ENCODE data around the gene DHRS12.

Gene DHRS12

DNA sequence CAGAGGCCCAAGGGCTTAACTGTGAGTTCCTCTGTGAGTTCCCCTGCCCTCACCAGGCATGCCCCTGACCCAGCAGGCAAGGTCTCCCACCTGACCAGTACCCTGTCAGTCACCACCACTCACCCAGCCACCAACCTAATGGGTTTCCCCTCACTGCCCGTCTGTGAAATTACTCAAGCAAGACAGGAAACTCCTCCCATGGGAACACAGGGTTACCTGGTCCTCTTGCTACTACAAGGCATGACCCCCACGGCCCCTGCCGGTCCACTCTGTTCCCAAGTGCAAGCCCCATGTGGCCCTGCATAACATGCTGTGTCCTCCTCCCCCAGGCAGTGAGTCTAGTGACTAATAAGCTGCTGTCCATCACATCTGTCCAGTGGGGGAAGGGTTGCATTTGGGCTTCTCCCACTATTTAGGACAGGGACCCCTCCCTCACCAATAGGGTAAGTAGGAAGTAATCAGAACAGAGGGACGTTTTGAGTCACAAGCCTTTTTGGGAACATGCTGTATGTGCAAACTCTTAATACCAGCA is 8.0 kb upstream of the DHRS12 start:
- no peak for DNase-seq (ENCODE audit: low read depth in 4 of 4, low spot score in 1 of 4)

GRCh38 chr13:51811046-51811445 is 7.1 kb upstream of the DHRS12 start:
- no peak for DNase-seq (ENCODE audit: low read depth in 4 of 4, low spot score in 1 of 4)

DNA sequence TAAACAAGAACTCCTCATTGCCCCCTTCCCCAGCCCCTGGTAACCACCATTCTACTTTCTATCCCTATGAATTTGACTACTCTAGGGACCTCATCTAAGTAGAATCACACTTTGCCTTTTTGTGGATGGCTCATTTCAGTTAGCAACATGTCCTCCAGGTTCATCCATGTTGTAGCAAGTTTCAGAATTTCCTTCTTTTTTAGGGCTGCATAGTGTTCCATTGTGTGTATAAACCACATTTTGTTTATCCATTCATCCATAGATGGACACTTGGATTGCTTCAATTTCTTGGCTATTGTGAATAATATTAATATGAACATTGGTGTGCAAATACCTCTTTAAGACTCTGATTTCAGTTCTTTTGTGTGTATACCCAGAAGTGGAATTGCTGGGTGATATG is 4.8 kb upstream of the DHRS12 start:
- DNase-seq (ENCODE audit: low read depth in 4 of 4, low spot score in 1 of 4), result no peak

DNA sequence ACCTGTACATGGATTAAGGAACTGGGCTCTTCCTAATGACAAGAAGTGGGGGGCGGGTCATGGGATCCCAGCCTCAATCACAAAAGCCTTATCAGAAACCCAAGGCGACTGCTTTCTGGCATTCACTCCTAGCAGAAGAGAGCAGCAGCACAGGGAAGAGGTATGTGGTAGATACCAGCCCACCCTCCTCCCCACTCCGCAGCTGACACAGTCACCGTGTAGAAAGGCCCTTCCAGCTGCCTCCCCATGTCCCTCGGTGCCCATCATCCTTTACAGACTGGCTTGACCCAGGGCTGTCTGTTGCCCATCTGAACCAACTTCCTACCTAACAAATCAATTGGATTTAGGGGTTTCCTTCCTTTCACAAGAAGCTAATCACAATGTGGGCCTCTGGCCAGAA is 3.1 kb upstream of the DHRS12 start:
- no peak for DNase-seq (ENCODE audit: low read depth in 4 of 4, low spot score in 1 of 4)

DNA sequence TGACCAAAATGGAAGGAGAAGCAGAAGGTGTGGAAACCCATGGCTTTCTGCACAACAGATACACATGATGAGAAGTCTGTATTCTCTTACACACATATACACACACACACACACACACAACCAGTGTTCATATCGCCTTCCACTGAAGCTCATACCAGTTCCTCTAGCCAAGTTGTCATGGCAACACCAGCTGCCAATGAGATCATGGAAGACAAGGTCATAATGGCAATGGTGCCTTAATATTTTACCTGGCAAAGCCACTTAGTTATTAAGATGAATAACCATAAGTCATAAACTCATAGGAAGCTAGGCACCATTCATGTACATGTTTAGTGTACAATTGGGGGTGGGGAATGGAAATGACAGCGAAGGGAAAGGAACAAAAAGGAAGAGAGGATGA is 2.6 kb upstream of the DHRS12 start:
- no peak for DNase-seq (ENCODE audit: low read depth in 4 of 4, low spot score in 1 of 4)

- no peak for DNase-seq (ENCODE audit: low read depth in 4 of 4, low spot score in 1 of 4)
Observed at GRCh38 chr13:51805925-51806324, 2.0 kb upstream of the DHRS12 start.

GRCh38 chr13:51805313-51805712 is 1.4 kb upstream of the DHRS12 start:
- no peak for DNase-seq (ENCODE audit: low read depth in 4 of 4, low spot score in 1 of 4)

GRCh38 chr13:51804295-51805172 is 571 bp upstream of the DHRS12 start:
- no peak for DNase-seq (ENCODE audit: low read depth in 4 of 4, low spot score in 1 of 4)

- no peak for DNase-seq (ENCODE audit: low read depth in 4 of 4, low spot score in 1 of 4)
Observed at GRCh38 chr13:51802631-51803418, 1.1 kb downstream of the DHRS12 start.

DNA sequence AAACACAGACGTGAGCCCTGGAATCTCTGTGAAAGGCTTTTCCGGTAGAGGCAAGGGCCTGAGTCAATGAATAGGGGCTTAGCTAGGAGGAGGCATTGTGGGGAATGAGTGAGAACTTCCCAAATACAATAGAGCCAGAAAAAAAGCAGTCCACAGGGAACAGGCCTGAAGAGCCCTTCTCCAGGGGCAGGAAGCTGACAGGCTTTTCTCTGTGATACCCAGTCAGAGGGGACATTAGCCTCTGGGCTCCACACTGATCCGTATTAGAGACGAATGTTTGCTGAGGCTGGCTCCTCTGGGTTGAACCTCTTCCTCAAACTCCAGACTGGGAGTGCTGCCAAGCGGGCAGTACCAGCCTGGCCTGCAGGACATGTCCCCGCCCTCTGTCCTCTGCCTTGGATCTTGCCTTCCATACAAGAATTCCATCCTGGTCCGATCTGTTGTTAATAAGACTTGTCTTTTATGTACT is 2.3 kb downstream of the DHRS12 start:
- no peak for DNase-seq (ENCODE audit: low read depth in 4 of 4, low spot score in 1 of 4)

DNA sequence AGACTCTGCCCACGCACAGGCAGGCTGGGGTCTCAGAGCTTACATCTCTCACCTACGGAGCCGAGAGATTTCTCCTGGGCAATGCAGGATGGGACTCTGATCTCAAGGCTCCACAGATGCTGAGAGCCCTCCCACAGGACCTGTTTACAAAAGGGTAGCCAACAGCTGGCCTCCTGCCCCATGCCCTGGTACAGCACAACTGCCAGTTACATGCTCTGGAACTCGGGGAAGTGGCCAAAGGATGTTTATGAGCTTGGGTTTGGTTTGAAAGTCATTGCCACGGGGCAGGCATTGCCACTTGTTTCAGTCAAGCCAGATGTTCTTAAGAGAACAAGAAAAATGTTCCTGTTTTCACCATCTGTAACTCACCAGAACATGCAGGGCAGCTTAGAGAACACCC is 3.5 kb downstream of the DHRS12 start:
- no peak for DNase-seq (ENCODE audit: low read depth in 4 of 4, low spot score in 1 of 4)

DNA sequence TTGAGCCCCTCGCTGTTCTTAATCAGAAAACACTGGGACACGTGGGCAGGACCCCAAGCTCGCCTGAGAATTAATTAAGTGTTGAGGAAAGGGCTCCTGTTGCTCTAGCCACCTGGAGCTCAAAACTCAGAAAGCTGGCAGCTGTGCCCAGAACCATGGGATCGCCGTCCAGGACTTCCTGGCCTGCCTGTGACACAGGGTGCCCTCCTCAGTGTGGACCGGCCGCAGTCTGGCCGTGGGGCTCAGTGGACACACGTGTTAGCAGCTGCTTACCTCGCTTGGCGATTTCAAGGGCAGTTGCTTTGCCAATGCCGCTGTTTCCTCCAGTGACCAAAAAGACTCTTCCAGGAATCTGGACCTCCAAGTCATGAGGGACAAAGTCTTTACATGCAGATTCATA is 4.7 kb downstream of the DHRS12 start:
- DNase-seq (ENCODE audit: low read depth in 4 of 4, low spot score in 1 of 4), result no peak

GRCh38 chr13:51797664-51798488 is 6.1 kb downstream of the DHRS12 start:
- peak in 1 of 4 experiments; percentile 40 for DNase-seq (ENCODE audit: low read depth in 4 of 4, low spot score in 1 of 4)

DNA sequence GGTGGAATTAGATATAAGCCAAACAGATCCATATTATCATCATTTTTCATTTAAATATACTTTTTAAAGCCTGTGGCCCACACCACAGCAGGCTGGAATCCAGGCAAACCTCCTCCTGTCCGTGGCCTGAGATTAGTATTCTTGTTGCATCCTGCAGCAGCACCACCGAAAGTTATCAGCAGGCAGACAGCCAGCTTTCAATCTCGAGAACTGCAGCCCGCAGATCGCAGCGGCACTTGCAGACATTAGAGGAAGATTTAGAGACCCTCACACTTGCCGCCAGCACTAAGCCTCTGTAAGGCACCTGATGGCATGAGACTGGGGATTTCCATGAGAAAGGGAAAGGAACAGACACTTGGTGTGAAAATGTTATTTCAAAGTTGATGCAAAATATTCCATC is 7.4 kb downstream of the DHRS12 start:
- DNase-seq (ENCODE audit: low read depth in 4 of 4, low spot score in 1 of 4), result no peak

DNA sequence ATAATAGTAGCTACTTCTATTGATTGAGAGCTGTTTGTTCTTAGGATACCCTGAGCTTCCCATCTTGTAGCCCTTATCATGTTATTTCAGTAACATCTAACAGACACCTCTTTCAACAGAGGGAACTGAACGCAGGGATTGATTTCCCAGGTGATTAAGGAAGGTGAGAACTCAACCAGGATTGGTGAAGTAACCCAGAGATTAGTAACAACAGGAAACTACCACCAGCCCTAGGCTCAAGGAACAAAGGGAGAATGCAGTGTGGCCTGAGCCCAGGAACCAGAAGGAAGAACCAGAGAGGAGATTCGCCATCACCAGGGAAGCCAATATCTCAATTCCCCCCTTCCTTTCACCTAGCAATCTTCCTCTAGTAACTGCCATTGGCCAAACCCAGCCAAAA is 8.5 kb downstream of the DHRS12 start:
- DNase-seq (ENCODE audit: low read depth in 4 of 4, low spot score in 1 of 4), result no peak

DNA sequence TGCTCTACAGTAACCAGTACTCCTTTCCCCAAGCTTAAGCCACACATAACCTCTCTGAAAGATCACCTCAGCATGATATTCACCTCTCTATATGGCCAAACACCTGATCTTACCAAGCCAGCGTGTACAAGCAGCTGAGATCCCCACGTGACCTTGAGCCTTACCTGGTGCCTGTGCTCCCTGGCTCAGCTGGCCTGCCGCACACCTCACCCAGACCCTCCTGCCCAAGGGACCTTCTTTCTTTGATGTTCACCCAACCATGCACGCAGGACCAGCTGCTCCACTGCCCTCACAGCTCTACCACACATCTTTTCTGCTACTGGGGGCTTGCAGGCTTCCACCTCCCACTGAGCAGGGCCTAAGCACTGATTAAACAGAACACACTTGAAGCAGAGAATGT is 9.0 kb downstream of the DHRS12 start:
- no peak for DNase-seq (ENCODE audit: low read depth in 4 of 4, low spot score in 1 of 4)

- DNase-seq (ENCODE audit: low read depth in 4 of 4, low spot score in 1 of 4), result peak in 3 of 4 experiments; percentile 34 to 50 (median 50)
Observed at GRCh38 chr13:51793570-51794271, 10.2 kb downstream of the DHRS12 start.

DNA sequence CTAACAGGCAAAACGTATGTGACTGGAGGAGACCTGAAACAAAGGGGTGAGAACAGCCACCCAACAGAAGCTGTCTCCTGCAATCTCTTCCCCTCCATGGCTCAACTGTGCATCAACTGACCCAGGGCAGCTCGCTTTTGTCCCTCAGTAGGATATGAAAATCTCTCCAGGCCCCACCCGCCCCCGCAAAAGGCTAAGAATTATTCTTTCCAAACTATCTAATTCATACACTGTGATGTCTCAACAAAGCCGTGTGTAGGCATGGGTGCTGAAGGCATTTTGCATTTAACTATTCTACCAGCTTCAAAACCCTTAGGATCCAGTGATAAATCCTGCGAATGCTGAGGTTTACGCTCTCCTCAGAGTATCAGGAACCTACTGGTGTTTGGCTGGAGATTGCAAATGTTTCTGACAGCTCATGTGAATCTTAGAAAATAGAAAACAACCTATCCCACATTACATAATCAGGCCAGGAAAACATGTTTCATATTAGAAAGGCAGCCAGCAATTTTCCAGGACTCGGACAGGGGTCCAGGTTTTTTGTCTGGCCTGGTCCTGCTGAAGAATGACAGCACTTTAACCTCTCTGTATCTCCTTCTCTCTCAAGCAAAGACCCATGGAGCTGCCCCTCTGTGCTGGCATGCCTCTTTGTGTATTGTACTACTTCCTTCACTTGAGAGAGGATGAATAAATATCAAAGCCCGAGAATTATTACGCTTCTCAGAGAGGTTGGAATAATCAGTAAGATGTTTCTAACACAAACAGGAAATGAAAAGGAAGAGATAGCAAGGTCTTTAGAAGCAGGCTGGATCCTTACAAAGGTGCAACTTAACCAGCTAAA is 17.3 kb downstream of the DHRS12 start:
- no peak for DNase-seq (ENCODE audit: low read depth in 4 of 4, low spot score in 1 of 4)

- DNase-seq (ENCODE audit: low read depth in 4 of 4, low spot score in 1 of 4), result no peak
Observed at GRCh38 chr13:51785712-51786424, 18.1 kb downstream of the DHRS12 start.

Data from stimulated activated CD4-positive, alpha-beta T cell treated with anti-CD3 and anti-CD28 coated beads, Interleukin-1b, Interleukin-23, amount 100 ng/mL, for 24 hours (primary cell).